Large intestine (tissue), 3 donors: ENCODE data around the gene CNGA1. TPM values are rescaled to one million over a fixed set of nuclear protein-coding genes. Genes with fewer than 3 reads are reported as not detected.

Experiments used
- DNase-seq, 2 donors: peaks; one replicate each; pipeline versions ENCODE4 v3.0.0 to v3.0.0-alpha.2; 2013
- H3K27ac ChIP-seq: one replicate; pipeline ENCODE4 v1.5.1; 2013; ENCODE audit warnings: low read length
- H3K27me3 ChIP-seq: 2 replicates; pipeline ENCODE4 v1.6.1; 2013; ENCODE audit warnings: low read length; ENCODE audit not compliant: control insufficient read depth, insufficient read depth
- H3K36me3 ChIP-seq: 2 replicates; pipeline ENCODE4 v1.6.1; 2013; ENCODE audit warnings: low read length; ENCODE audit not compliant: control insufficient read depth, insufficient read depth
- H3K4me1 ChIP-seq: one replicate; pipeline ENCODE4 v1.6.1; 2013; ENCODE audit warnings: low read length; ENCODE audit not compliant: control insufficient read depth, insufficient read depth
- H3K4me3 ChIP-seq: one replicate; pipeline ENCODE4 v1.5.1; 2013; ENCODE audit warnings: low read length
- H3K9me3 ChIP-seq: one replicate; pipeline ENCODE4 v1.6.1; 2013; ENCODE audit warnings: mild to moderate bottlenecking, low read depth, low read length, moderate library complexity; ENCODE audit not compliant: control insufficient read depth
- WGBS: methylation state at CpG from one replicate; pipeline ENCODE4 v1.1.5; 2013; ENCODE audit warnings: low lambda C conversion rate; ENCODE audit not compliant: insufficient coverage; 5-methylcytosine and 5-hydroxymethylcytosine counted together
- polyA plus RNA-seq: library from polyadenylated mRNA; unstranded; fragments of 120-200 nt; gene quantifications from one replicate; pipeline ENCODE4 v1.2.1, GENCODE V29; 2013

The CNGA1 gene
- polyA plus RNA-seq, 1 donor = 4.7 TPM

DNA sequence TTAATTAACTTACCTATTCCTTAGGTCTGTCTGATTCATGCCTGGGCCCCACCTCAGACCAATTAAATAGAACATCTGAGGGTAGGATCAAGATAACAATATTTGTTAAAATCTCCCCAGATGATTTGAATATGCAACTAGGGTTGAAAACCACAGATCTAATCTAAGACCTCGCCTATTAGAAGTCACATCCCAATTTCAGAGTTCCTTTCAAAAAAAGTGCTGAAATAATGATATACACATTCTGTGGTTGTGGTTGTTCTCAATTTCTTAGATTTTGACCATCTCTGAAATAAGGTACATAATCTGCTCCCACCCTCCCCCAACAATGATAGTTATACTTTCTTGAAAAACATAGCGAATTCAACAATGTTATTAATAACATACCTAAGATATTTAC lies 27.8 kb upstream of the CNGA1 start:
- peaks cover 10% of the 10 kb centered on the region for H3K4me1 ChIP-seq
- no peak overlapping the region for H3K27ac ChIP-seq
- no peak overlapping the region for H3K4me3 ChIP-seq
- WGBS = 83% methylated on average over 1 of the region's 2 CpGs
- H3K27me3 ChIP-seq = no peaks in the 10 kb centered on the region
- H3K36me3 ChIP-seq = no peaks in the 10 kb centered on the region
- no peaks in the 10 kb centered on the region for H3K9me3 ChIP-seq
- no peak for DNase-seq

DNA sequence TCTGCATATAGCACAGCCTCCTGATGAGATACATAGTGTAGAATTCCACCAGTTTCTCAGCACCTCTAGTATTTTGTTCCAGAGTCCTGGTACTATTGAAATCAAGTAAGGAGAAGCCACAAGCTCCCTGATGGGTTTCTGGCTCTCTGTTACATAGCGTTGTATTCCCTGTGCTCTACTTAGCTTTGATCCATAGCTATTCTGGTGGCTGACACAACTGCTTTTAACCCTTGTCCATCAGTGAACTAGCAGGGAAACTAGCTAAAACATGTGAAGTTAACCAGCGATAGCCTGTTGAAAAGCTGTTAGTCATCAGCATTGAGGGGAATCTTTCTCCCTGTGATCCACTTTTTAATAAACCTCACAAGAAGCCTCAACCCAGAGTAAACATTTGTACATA lies 27.0 kb upstream of the CNGA1 start:
- no peak overlapping the region for H3K27ac ChIP-seq
- H3K9me3 ChIP-seq = no peaks in the 10 kb centered on the region
- no peaks in the 10 kb centered on the region for H3K27me3 ChIP-seq
- H3K36me3 ChIP-seq = no peaks in the 10 kb centered on the region
- no peak overlapping the region for H3K4me3 ChIP-seq
- H3K4me1 ChIP-seq = peaks cover 10% of the 10 kb centered on the region
- no peak for DNase-seq
- WGBS = no CpG with 5 or more reads among the region's 2 CpGs

DNA sequence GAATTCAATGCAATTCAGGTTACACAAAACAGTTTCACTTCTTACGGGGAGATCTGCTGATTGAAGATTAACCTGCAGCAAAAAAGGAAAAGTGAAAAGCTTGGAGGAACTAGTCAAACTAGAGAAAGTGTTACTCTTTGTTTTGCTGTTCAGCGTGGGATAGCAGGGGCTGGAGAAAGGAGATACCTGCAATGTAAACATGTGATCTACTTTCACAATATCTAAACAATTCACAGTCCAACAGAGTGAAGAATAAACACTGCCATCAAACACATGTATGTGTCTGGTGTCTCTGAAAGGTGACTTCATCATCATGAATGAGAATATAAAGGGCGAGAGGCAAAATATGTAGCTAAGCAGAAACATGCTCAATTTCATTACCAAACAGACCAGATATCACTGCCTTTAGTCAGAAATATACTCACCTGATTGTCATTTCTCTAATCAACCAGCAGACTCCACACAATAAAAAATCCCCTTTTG lies 26.5 kb upstream of the CNGA1 start:
- WGBS = no CpG with 5 or more reads among the region's 3 CpGs
- no peaks in the 10 kb centered on the region for H3K36me3 ChIP-seq
- no peak overlapping the region for H3K4me3 ChIP-seq
- H3K4me1 ChIP-seq = peaks cover 10% of the 10 kb centered on the region
- peak in 1 of 2 donors; percentile 62 for DNase-seq
- H3K9me3 ChIP-seq = no peaks in the 10 kb centered on the region
- no peak overlapping the region for H3K27ac ChIP-seq
- H3K27me3 ChIP-seq = no peaks in the 10 kb centered on the region

DNA sequence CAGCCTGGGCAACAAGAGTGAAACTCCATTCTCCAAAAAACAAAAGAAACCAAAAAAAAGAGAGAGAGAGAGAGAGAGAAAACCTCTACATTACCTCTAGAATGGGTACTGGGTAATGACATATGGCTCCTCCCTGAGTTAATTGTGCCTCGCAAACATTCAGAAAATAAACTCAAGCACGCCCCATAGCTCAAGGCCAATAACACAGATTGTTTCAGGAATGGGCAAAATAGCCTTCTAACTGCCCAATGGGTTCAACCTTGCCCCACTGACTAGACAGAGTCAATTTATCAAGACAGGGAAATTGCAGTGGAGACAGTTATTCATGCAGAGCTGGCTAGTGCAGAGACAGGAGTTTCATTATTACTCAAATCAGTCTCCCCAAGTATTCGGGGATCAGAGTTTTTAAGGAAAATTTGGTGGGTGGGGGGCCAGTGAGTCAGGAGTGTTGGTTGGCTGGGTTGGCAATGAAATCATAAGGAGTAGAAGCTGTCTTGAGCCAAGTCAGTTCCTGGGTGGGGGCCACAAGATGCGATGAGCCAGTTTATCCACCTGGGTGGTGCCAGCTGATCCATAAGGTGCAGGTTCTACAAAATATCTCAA lies 25.2 kb upstream of the CNGA1 start:
- no CpG with 5 or more reads among the region's 4 CpGs for WGBS
- DNase-seq = no peak
- Histone ChIP-seq H3K4me1 (peaks cover 10% of the 10 kb centered on the region), H3K27ac (no peak overlapping the region), H3K27me3 (no peaks in the 10 kb centered on the region), H3K4me3 (no peak overlapping the region), H3K9me3 (no peaks in the 10 kb centered on the region), H3K36me3 (peaks cover 2% of the 10 kb centered on the region)

DNA sequence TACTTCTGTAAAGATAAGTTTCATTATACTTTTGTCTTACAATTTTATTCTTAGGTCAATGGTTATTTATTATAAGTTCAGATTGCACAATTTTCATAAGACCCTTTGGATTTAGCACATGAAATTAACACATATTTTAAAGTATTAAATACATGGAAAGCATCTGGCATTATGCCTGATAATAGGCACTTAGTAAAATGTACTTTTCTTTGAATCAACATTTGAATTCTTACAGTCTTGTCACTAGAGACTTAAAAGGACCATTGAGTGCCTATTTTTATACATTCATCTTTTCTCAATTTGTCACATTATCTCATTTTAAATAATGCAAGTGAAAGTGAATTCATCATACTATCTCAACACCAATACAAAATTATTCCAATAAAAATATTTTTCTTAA lies 23.1 kb upstream of the CNGA1 start:
- Histone ChIP-seq H3K36me3 (peaks cover 11% of the 10 kb centered on the region), H3K9me3 (no peaks in the 10 kb centered on the region), H3K27me3 (no peaks in the 10 kb centered on the region), H3K4me3 (no peak overlapping the region), H3K27ac (no peak overlapping the region), H3K4me1 (peaks cover 10% of the 10 kb centered on the region)
- no peak for DNase-seq

DNA sequence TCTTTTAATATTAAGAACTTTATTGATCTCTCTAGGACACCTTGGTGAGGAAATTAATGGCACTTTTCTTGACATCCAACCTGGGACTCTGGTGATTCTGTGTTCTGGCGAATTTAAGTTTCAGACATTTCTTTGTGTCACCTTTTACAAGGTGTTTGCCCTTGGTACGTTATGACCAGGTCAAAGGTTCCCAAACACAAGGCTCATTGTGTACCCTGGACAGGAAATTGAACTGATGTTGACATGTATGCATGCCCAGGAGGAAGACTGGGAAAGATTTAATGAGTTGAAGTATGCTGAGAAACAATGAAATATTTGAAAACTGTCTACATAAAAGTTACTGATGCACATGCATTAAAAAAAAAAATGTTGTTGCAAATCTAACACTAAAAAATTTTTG lies 22.2 kb upstream of the CNGA1 start:
- WGBS = no CpG with 5 or more reads among the region's 2 CpGs
- Histone ChIP-seq H3K4me3 (no peak overlapping the region), H3K36me3 (peaks cover 15% of the 10 kb centered on the region), H3K9me3 (no peaks in the 10 kb centered on the region), H3K4me1 (peaks cover 17% of the 10 kb centered on the region), H3K27ac (no peak overlapping the region), H3K27me3 (no peaks in the 10 kb centered on the region)
- DNase-seq = no peak

DNA sequence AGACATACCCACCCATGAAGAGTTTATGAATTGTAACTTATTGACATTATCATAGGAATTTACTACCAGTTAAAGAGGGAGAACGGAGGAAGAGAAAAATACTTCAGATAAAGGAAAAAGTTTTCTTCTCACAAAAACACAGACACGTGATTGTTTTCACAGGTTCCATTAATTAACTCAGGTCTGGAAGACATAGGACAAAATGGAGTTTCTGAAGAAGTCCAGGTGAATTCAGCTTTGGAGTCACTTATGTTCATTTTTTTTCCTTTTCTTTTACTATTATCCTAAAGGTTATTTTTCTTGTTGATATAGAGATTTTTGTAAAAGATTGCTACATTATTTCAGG lies 20.6 kb upstream of the CNGA1 start:
- Histone ChIP-seq H3K9me3 (no peaks in the 10 kb centered on the region), H3K4me3 (no peak overlapping the region), H3K27me3 (no peaks in the 10 kb centered on the region), H3K4me1 (peaks cover 22% of the 10 kb centered on the region), H3K27ac (no peak overlapping the region), H3K36me3 (peaks cover 15% of the 10 kb centered on the region)
- DNase-seq = no peak
- WGBS = 43% methylated on average over 1 of the region's 2 CpGs

DNA sequence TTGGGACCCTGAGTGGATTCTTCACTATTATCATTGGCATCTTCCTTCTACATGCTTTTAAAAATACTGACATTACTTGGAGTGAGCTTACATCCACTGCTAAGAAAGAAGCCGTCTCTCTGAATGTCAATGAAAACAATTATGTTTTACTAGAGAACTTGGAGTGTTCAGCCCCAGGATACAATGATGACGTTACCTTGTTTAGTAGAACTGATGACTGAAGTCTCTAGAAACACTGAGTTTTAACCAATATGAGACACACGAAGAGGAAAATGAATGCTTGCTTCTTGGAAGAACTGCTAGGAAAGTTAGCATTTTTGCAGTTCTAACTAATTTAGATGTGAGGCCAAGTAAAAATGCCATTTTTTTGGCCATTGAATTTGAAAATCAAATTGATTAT lies 19.5 kb upstream of the CNGA1 start:
- Histone ChIP-seq H3K4me1 (peaks cover 32% of the 10 kb centered on the region), H3K27ac (no peak overlapping the region), H3K9me3 (no peaks in the 10 kb centered on the region), H3K4me3 (no peak overlapping the region), H3K36me3 (peaks cover 15% of the 10 kb centered on the region), H3K27me3 (no peaks in the 10 kb centered on the region)
- WGBS = 94% methylated on average over 2 of the region's 3 CpGs
- DNase-seq = no peak

DNA sequence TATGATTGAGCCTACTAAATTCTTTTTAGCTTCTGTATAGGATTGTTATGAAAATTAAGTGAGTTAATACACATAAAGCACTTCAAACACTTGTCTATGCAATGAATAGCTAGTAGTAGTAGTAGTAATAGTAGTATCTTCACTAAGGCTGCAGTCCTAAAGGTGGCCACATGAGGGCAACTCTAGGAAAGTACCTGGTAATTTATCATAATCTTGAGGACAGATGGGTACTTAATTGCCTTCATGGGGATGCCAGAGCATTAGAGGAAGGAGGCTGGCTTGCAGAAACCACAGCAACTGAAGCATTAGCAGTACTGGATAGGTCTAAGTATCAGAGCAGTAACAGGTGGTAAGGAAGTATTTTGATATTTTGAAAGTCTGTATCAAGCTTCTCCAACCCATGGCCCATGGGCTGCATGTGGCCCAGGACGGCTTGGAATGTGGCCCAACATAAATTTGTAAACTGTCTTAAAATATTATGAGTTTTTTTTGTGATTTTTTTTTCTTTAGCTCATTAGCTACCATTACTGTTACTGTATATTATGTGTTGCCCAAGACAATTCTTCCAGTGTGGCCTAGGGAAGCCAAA lies 17.4 kb upstream of the CNGA1 start:
- Histone ChIP-seq H3K27ac (peak overlapping the region; percentile 82), H3K36me3 (peaks cover 15% of the 10 kb centered on the region), H3K9me3 (no peaks in the 10 kb centered on the region), H3K4me3 (no peak overlapping the region), H3K4me1 (peaks cover 43% of the 10 kb centered on the region), H3K27me3 (no peaks in the 10 kb centered on the region)
- peak in 1 of 2 donors; percentile 44 for DNase-seq
- no CpG with 5 or more reads among the region's 1 CpG for WGBS

DNA sequence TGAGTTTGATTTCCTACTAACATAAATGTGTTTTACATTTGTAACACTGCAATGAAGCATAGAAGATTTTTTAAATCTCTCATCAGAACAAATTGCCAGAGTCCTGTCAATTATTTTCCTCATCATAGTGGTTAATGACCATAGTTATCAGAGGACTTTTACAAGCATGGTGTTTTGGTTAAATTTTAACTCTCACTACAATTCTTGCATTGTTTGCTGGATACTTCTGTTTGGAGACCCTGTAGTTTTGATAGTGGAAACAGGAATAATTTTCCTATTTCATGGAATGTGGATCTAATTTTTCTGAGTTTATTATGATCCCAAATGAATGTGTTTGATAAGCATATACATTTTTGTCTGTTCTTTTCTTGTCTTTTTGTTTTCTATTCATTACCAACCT lies 16.9 kb upstream of the CNGA1 start:
- Histone ChIP-seq H3K27ac (peak overlapping the region; percentile 82), H3K4me3 (no peak overlapping the region), H3K36me3 (peaks cover 15% of the 10 kb centered on the region), H3K4me1 (peaks cover 43% of the 10 kb centered on the region), H3K27me3 (no peaks in the 10 kb centered on the region), H3K9me3 (no peaks in the 10 kb centered on the region)
- DNase-seq = peak in 1 of 2 donors; percentile 51

DNA sequence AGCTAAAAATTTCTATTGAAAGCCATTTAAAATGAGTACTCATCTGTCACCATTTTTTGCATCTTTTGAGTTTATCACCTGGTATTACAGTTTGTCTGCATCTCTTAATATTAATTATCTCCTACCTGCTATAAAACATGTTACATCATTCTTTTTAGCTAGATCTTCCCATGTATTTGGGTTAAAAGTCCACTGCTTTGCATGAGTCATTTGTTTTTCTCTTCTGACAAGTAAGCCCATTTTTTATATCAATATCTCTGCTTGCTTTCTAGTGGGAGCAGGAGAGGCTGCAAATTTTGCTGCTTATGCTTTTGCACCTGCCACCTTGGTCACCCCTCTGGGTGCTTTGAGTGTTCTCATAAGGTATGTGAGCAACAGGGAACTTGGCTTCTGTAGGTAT lies 16.2 kb upstream of the CNGA1 start:
- Histone ChIP-seq H3K9me3 (no peaks in the 10 kb centered on the region), H3K27me3 (no peaks in the 10 kb centered on the region), H3K27ac (peak overlapping the region; percentile 82), H3K36me3 (peaks cover 15% of the 10 kb centered on the region), H3K4me1 (peaks cover 43% of the 10 kb centered on the region), H3K4me3 (no peak overlapping the region)
- DNase-seq = peak; percentile 54 to 77
